ENCODE results near the gene PDE2A. TPM values are rescaled to one million over a fixed set of nuclear protein-coding genes. Genes with fewer than 3 reads are reported as not detected.
"Not testable (repeated sequence)": the region's sequence is repeated elsewhere in the genome, so short reads cannot be mapped to it uniquely, and the experiment has no call there.

PDE2A gene
- total RNA-seq, 1 donor, result 0.36 TPM

- H2AFZ ChIP-seq (ENCODE audit: low read length), result no peak overlapping the region
- peak; percentile 41 for DNase-seq (ENCODE audit: insufficient read length, low spot score, missing footprints)
Observed at GRCh38 chr11:72573855-72574445, 100.3 kb downstream of the PDE2A start.

GRCh38 chr11:72573072-72573854 is 101.0 kb downstream of the PDE2A start:
- peak; percentile 52 for TF ChIP-seq CTCF (IDR thresholded peaks at IDR 0.05; ENCODE audit: extremely low read depth, low read depth, low read length)
- peak; percentile 85 for DNase-seq (ENCODE audit: insufficient read length, low spot score, missing footprints)
- Histone ChIP-seq H3K4me1 (ENCODE audit: insufficient read depth, low read length) (peaks cover 11% of the 10 kb centered on the region), H3K27ac (ENCODE audit: low read depth, low read length) (no peak overlapping the region), H3K27me3 (ENCODE audit: insufficient read depth, low read length) (no peaks in the 10 kb centered on the region), H3K4me3 (ENCODE audit: insufficient read depth, low read length) (no peak overlapping the region), H3K9me3 (ENCODE audit: low read depth, low read length) (no peaks in the 10 kb centered on the region), H3K4me2 (ENCODE audit: insufficient read depth, low read length) (no peak overlapping the region), H3K36me3 (ENCODE audit: insufficient read depth, low read length) (no peaks in the 10 kb centered on the region), H4K20me1 (ENCODE audit: insufficient read depth, low read length) (no peaks in the 10 kb centered on the region), H2AFZ (ENCODE audit: low read length) (no peak overlapping the region), H3K79me2 (ENCODE audit: insufficient read depth, low read length) (no peaks in the 10 kb centered on the region)

More at GRCh38 chr11:72573855-72574445, 100.3 kb downstream of the PDE2A start:
- H3K4me1 ChIP-seq (ENCODE audit: insufficient read depth, low read length), result peaks cover 11% of the 10 kb centered on the region
- no peaks in the 10 kb centered on the region for H4K20me1 ChIP-seq (ENCODE audit: insufficient read depth, low read length)
- H3K79me2 ChIP-seq (ENCODE audit: insufficient read depth, low read length), result no peaks in the 10 kb centered on the region
- H3K36me3 ChIP-seq (ENCODE audit: insufficient read depth, low read length), result no peaks in the 10 kb centered on the region
- H3K4me2 ChIP-seq (ENCODE audit: insufficient read depth, low read length), result no peak overlapping the region
- H3K27ac ChIP-seq (ENCODE audit: low read depth, low read length), result no peak overlapping the region
- H3K27me3 ChIP-seq (ENCODE audit: insufficient read depth, low read length), result no peaks in the 10 kb centered on the region
- no peak for TF ChIP-seq CTCF (IDR thresholded peaks at IDR 0.05; ENCODE audit: extremely low read depth, low read depth, low read length)
- no peaks in the 10 kb centered on the region for H3K9me3 ChIP-seq (ENCODE audit: low read depth, low read length)
- no peak overlapping the region for H3K4me3 ChIP-seq (ENCODE audit: insufficient read depth, low read length)

GRCh38 chr11:72572540-72572939 is 101.7 kb downstream of the PDE2A start:
- not testable (repeated sequence) for H3K4me2 ChIP-seq (ENCODE audit: insufficient read depth, low read length); DNase-seq (ENCODE audit: insufficient read length, low spot score, missing footprints); H3K36me3 ChIP-seq (ENCODE audit: insufficient read depth, low read length); H3K27ac ChIP-seq (ENCODE audit: low read depth, low read length); H3K27me3 ChIP-seq (ENCODE audit: insufficient read depth, low read length); H3K4me3 ChIP-seq (ENCODE audit: insufficient read depth, low read length); H4K20me1 ChIP-seq (ENCODE audit: insufficient read depth, low read length); H2AFZ ChIP-seq (ENCODE audit: low read length); H3K79me2 ChIP-seq (ENCODE audit: insufficient read depth, low read length); H3K9me3 ChIP-seq (ENCODE audit: low read depth, low read length)
- peaks cover 11% of the 10 kb centered on the region for H3K4me1 ChIP-seq (ENCODE audit: insufficient read depth, low read length)

GRCh38 chr11:72570893-72571661 is 103.1 kb downstream of the PDE2A start:
- peak; percentile 29 for DNase-seq (ENCODE audit: insufficient read length, low spot score, missing footprints)

More at GRCh38 chr11:72570893-72571661, 103.1 kb downstream of the PDE2A start:
- Histone ChIP-seq H2AFZ (ENCODE audit: low read length) (peak overlapping the region; percentile 8), H3K79me2 (ENCODE audit: insufficient read depth, low read length) (no peaks in the 10 kb centered on the region), H3K4me2 (ENCODE audit: insufficient read depth, low read length) (no peak overlapping the region), H4K20me1 (ENCODE audit: insufficient read depth, low read length) (no peaks in the 10 kb centered on the region), H3K4me1 (ENCODE audit: insufficient read depth, low read length) (peaks cover 11% of the 10 kb centered on the region), H3K4me3 (ENCODE audit: insufficient read depth, low read length) (no peak overlapping the region), H3K27ac (ENCODE audit: low read depth, low read length) (no peak overlapping the region), H3K9me3 (ENCODE audit: low read depth, low read length) (no peaks in the 10 kb centered on the region), H3K27me3 (ENCODE audit: insufficient read depth, low read length) (no peaks in the 10 kb centered on the region), H3K36me3 (ENCODE audit: insufficient read depth, low read length) (no peaks in the 10 kb centered on the region)
- no peak for TF ChIP-seq CTCF (IDR thresholded peaks at IDR 0.05; ENCODE audit: extremely low read depth, low read depth, low read length)
